IPS DF 19.7 (cell line): ENCODE measurements around the gene C4B.
"Not testable (repeated sequence)": the region's sequence is repeated elsewhere in the genome, so short reads cannot be mapped to it uniquely, and the experiment has no call there.

Experiments
- DNase-seq: peaks from one replicate; pipeline ENCODE4 v3.0.0-alpha.2; 2013; ENCODE audit warnings: low read depth, low spot score

Gene C4B

GRCh38 chr6:32014547-32014946, at the start of gene C4B:
TSS of gene C4B (plus strand) at chr6:32014795. CDS start at chr6:32014846, 51 bp downstream.
- DNase-seq: not testable (repeated sequence)

GRCh38 chr6:31965700-31966099, 48.9 kb upstream of the C4B start:
- DNase-seq: no peak

GRCh38 chr6:31966506-31966905, 48.1 kb upstream of the C4B start:
- DNase-seq: no peak

GRCh38 chr6:31966997-31967925, 47.3 kb upstream of the C4B start:
- DNase-seq: no peak

GRCh38 chr6:31967926-31968320, 46.7 kb upstream of the C4B start:
- DNase-seq: no peak

GRCh38 chr6:31968326-31968725, 46.3 kb upstream of the C4B start:
- DNase-seq: no peak

- no peak for DNase-seq
These were observed 45.5 kb upstream of the C4B start for GRCh38 chr6:31968791-31969711.

GRCh38 chr6:31969712-31970603, 44.6 kb upstream of the C4B start:
- DNase-seq: no peak

GRCh38 chr6:31970604-31971271, 43.9 kb upstream of the C4B start:
- DNase-seq: no peak

- DNase-seq: no peak
These were observed 43.2 kb upstream of the C4B start for GRCh38 chr6:31971279-31971992.

- DNase-seq: peak; percentile 93
These were observed 42.4 kb upstream of the C4B start, which contains the start of gene DXO for GRCh38 chr6:31971993-31972708. TSS of gene DXO (minus strand) at chr6:31972138. CDS start at chr6:31971675, 463 bp downstream.

GRCh38 chr6:31972709-31973350, 41.8 kb upstream of the C4B start:
- DNase-seq: no peak

GRCh38 chr6:31976065-31976464, 38.5 kb upstream of the C4B start:
- DNase-seq: not testable (repeated sequence)

GRCh38 chr6:31977816-31978431, 36.7 kb upstream of the C4B start:
- DNase-seq: no peak

- no peak for DNase-seq
These were observed 35.8 kb upstream of the C4B start for GRCh38 chr6:31978831-31979230.

- no peak for DNase-seq
These were observed 35.2 kb upstream of the C4B start for GRCh38 chr6:31979238-31979898.

GRCh38 chr6:31980195-31980876, 34.3 kb upstream of the C4B start:
- not testable (repeated sequence) for DNase-seq
